HL-60 (cell line): ENCODE data around the gene BHMT.

ENCODE experiments used
- SPI1 ChIP-seq: IDR thresholded peaks from 2 replicates; pipeline ENCODE4 v1.6.1; 2012; ENCODE audit warnings: low read depth, mild to moderate bottlenecking, borderline replicate concordance
- TF ChIP-seq, protein P1 (sequence below): IDR thresholded peaks from one replicate; pipeline ENCODE4 v1.5.1; 2011; ENCODE audit warnings: low read length, control low read depth, inconsistent platforms; ENCODE audit not compliant: insufficient read depth

DNA sequence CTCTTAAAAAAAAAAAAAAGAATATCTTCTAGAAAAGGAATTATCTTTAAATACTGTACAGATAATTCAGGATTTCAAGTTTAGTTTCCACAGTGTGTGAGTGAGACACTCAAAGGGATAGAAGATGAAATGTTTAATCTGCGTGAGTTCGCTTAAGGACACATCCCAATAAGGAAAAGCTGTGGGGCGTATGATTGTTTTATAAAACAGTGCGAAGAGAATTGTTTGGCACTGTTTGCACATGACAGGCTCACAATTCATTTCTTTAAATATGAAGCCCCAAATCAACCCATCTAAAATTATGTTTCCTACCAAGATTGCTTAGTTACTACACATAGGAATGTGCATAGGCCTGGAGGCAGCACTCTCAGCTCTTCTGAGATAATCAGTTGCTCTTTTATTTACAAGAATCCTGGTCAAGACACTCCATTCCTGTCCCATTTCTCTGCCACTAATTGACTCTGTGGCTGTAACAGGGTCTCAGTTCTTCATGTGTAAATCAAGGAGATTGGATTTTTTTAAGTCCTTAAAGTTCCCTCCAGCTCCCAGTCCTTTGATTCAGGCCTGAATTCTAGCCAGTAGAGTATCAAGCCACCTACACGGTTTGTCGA, 60.1 kb downstream of the BHMT start:
- TF ChIP-seq, protein P1, sequence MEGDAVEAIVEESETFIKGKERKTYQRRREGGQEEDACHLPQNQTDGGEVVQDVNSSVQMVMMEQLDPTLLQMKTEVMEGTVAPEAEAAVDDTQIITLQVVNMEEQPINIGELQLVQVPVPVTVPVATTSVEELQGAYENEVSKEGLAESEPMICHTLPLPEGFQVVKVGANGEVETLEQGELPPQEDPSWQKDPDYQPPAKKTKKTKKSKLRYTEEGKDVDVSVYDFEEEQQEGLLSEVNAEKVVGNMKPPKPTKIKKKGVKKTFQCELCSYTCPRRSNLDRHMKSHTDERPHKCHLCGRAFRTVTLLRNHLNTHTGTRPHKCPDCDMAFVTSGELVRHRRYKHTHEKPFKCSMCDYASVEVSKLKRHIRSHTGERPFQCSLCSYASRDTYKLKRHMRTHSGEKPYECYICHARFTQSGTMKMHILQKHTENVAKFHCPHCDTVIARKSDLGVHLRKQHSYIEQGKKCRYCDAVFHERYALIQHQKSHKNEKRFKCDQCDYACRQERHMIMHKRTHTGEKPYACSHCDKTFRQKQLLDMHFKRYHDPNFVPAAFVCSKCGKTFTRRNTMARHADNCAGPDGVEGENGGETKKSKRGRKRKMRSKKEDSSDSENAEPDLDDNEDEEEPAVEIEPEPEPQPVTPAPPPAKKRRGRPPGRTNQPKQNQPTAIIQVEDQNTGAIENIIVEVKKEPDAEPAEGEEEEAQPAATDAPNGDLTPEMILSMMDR = no peak
- no peak for TF ChIP-seq SPI1
